Amygdala (tissue), 56 donors: ENCODE data around the gene NUAK1.
"Not testable (repeated sequence)": the region's sequence is repeated elsewhere in the genome, so short reads cannot be mapped to it uniquely, and the experiment has no call there.

Experiments used
- DNase-seq, 56 donors: peaks; one replicate each; lab custom pipeline; 2025; lab: John Stamatoyannopoulos, UW

NUAK1 gene

DNA sequence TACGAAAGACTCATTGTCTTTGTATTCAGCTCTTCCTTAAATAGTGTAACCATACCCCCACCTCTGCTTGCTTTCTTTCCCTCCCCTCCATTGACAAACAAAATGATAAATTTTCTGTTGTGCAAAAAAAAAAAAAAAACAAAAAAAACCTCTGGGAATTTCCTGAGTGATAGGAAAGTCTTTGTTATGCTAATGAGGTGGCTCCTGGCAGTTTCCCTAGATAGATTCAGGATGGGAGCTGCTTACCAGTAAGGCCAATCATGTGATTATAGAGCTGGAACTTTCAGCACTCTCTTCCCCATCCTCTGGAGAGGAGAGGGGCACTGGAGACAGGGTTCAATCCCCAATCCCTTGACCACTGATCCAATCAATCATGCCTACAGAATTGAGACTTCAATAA, 120.5 kb downstream of the NUAK1 start:
- DNase-seq = no peak

DNA sequence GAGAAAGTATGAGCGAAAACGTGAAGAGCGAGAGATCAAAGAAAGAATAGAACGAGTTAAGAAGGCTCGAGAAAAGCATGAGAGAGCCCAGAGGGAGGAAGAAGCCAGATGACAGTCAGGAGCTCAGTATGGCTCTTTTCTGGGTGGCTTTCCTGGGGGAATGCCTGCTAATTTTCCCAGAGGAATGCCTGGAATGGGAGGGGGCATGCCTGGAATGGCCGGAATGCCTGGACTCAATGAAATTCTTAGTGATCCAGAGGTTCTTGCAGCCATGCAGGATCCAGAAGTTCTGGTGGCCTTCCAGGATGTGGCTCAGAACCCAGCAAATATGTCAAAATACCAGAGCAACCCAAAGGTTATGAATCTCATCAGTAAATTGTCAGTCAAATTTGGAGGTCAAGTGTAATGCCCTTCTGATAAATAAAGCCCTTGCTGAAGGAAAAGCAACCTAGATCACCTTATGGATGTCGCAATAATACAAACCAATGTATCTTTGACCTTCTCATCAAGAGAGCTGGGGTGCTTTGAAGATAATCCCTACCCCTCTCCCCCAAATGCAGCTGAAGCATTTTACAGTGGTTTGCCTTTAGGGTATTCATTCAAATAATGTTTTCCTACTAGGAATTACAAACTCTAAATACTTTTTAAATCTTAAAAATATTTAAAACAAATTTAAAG, 122.0 kb downstream of the NUAK1 start:
- DNase-seq = not testable (repeated sequence)

DNA sequence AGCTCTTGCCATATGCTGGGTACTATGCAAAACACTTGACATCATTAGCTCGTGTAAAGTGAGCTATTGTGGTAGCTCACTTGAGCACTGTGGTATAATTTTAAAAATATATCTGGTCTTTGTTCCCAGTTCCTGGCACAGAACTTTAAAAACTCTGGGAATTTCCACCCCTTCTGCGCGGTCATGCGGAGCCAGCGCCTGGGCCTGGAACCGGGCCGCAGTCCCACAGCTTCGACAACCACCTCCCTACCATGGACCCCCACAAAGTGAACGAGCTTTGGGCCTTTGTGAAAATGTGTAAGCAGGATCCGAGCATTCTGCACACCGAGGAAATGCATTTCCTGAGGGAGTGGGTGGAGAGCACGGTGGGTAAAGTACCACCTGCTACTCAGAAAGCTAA, 123.1 kb downstream of the NUAK1 start:
- no peak for DNase-seq

DNA sequence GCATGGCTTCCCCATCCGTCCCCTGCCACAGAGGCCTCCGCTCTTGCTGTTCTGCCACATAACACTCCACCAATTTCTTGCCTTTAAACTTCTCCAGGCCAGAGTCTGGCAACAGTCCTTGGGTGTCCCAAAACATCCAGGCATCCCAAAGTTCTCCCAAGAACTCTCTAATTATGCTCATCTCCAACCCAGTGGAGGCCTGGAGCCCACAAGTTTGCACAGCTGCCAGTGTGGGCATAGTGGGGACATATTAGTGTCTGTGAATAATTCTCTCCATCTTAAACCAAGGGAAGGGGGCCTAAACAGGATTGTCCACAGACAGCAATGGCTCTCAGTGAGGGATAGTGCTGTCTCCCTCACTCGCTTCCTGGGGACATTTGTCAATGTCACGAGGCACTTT, 124.8 kb downstream of the NUAK1 start:
- DNase-seq = no peak
